ENCODE measurements around the gene DUSP6. TPM values are rescaled to one million over a fixed set of nuclear protein-coding genes. Genes with fewer than 3 reads are reported as not detected.

The DUSP6 gene
- total RNA-seq, 2 donors from 2014 or later: 42.2 to 49.6 TPM

DNA sequence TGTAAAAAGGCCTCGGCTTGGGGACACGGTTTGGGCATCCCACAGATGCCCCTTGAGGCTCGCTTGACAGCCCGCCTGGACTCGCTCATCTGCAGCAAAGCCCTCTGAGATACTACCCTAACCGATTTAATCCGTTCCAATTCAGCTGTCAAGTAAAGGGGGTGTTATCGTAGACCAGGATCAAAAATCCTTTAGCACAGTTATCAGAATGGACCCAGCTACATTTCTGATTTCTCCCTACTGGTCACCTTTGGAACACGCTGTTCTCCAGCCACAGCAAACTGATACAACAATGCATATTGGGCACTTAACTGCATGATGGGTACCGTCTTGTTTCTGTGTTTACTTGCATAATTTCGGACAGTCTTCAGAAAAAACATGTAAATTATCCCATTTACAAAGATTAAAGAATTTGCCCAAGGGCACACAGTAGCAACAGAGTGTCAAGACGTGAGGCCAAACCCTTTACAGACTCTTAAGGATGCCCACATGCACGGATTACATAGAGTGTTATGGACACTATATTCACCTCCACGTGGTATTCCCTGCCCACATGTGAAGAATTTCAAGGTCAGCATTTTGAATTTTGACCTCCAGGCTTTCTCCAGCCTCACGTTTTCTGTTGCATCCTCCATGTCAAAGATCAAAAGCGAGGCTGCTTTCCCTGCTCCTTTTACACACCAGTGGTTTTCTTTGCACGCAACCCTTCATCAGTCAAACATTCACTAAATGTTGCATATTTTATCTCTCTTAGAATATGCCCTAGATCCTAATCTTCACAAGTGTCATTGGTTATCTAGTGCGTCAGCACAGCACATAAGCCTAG, 3.2 kb upstream of the DUSP6 start:
- intact Hi-C loops (cut with DNase I): loop anchor here in 1 of 2 donors (10.0 kb wide), 1 partner anchor 99 kb away; no protein-coding TSS in a partner anchor

DNA sequence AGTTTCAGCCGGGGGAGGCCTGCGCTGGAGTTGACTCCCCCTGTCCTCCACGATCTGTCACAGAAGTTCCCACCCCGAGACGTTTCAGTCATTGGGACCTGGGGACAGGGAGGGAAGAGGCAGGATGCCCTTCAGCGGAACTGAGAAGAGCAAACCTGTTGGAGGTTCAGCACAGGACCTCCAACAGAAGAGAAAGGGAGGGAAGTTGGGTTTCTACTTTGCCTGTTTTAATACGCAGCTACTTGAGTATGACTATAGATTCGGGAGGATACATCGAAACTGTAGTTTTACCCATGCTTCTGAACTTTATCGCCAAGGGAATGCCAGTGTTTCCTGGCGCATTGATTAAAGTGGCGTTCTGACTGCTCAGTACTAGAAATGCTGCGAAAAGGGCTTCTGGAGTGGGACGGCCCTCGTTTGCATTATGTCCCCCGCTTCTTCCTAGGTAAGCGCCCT, 2.3 kb upstream of the DUSP6 start:
- no peak for DNase-seq (ENCODE audit: low spot score)
- intact Hi-C loops (cut with DNase I): loop anchor here (5.0 to 10.0 kb wide), 4 partner anchors 98 to 192 kb away; partner anchors contain the start of gene GALNT4 (in 1 of the 2)

More for the DNA sequence above, 3.2 kb upstream of the DUSP6 start:
- DNase-seq (ENCODE audit: low spot score): no peak

DNA sequence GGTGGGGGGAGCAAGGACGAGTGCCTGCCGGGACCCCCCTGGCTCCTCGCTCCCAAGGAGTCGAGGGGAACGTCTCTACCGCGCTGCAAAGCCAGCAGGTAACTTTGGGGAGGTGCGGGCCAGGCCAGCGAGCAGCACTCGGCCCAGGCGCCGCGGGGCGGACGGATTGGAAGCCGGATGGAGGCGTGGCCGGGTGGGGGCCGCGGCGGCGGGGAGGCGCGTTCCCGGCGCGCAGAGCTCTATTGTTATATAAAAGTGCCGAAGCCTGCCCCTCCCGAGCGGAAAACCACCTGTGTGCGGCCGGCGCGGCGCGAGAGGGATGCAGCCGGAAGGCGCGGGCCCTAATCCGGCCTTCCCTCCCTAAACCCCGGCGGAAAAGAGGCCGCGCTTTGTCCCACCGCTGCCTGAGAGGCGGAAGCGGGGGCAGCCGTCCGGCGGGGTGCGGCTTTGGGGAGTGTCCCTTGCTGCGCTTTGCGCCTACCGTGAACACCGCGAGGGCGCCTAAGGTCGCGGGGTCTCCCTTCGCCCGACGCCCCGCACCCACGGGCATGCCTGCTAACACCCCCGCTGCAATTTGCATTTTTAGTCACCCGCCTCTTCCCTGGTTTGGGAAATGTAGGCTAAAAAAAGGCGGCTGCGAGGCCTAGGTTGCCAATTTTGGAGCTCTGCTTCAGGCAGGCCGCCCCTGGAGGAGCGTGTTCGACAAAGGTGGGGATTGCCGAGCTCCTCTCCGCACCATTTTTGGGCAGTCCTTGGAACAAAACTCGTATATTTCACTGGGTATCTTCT, 1.7 kb upstream of the DUSP6 start:
- peak; percentile 94 for DNase-seq (ENCODE audit: low spot score)
- intact Hi-C loops (cut with DNase I): loop anchor here (5.0 to 10.0 kb wide), 4 partner anchors 98 to 192 kb away; partner anchors contain the start of gene GALNT4 (in 1 of the 2)

DNA sequence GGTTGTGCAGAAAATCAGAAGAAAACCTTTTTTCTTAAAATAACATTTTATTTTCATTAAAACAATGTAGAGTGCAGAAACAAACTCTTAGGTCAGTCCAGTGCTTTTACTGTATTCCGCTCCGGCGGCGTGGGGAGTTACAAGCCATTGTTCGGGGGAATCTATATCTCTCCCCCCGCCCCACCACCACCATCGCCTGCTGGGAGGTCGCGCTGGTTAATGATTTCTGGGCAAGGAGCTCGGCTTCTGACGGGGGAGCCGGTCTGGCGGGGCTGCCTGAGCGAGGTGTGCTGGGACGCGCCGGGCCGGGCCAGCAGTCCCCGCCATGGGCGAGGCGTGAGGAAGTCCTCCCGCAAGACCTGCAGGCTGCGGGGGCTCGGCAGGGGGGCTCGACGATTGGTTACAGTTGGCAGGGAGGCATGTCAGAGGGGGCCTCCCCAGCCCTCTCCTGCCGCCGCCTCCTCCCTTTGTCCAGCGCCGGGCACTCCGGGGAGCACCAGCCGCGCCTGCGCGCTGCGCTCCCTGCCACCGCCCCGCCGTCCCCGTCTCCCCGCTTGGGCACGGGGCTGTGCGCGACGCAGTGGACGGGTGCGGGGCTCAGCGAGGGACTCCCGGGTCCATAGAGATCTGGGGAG, 1.0 kb upstream of the DUSP6 start:
- DNase-seq (ENCODE audit: low spot score): peak; percentile 91
- intact Hi-C loops (cut with DNase I): loop anchor here (5.0 to 10.0 kb wide), 4 partner anchors 99 to 191 kb away; partner anchors contain the start of gene GALNT4 (in 1 of the 2)

GRCh38 chr12:89352242-89352491, 134 bp downstream of the DUSP6 start:
- DNase-seq (ENCODE audit: low spot score): no peak
- intact Hi-C loops (cut with DNase I): loop anchor here (5.0 to 10.0 kb wide), 4 partner anchors 100 to 190 kb away; partner anchors contain the start of gene GALNT4 (in 1 of the 2)

GRCh38 chr12:89351489-89352241, 636 bp downstream of the DUSP6 start:
- intact Hi-C loops (cut with DNase I): loop anchor here (5.0 to 10.0 kb wide), 4 partner anchors 101 to 189 kb away; partner anchors contain the start of gene GALNT4 (in 1 of the 2)
- peak; percentile 86 for DNase-seq (ENCODE audit: low spot score)

DNA sequence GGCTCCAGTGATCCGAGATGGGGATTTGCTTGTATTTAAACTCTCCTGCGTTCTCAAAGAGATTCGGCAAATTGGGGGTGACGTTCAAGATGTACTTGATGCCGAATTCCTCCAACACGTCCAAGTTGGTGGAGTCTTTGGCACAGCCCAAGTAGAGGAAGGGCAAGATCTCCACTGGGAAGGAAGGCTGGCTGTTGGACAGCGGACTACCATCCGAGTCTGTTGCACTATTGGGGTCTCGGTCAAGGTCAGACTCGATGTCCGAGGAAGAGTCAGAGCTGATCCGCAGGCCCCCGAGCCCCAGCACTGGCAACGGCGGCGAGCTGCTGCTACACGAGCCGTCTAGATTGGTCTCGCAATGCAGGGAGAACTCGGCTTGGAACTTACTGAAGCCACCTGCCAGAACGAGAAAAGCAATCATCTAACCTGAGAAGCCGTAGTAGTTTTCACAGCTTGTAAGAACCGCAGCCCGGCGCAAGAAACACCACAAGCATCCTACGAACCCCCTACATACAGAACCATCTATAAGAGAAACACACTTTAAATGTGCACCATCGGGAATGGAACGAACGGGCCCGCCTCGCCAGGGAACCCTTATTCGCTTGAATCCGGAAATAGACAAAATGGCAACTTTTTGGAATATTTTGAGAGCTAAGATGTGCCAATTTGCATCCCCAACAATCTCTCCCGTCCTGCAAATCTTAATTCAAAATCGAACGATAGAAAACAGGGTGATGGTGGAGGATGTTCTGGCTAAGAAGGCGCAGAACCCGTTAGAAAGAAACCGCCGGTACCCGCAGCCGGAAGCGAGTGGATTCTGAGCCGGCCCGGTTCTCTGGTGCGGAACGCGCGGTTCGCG, 1.4 kb downstream of the DUSP6 start:
- DNase-seq (ENCODE audit: low spot score): peak; percentile 84

DNA sequence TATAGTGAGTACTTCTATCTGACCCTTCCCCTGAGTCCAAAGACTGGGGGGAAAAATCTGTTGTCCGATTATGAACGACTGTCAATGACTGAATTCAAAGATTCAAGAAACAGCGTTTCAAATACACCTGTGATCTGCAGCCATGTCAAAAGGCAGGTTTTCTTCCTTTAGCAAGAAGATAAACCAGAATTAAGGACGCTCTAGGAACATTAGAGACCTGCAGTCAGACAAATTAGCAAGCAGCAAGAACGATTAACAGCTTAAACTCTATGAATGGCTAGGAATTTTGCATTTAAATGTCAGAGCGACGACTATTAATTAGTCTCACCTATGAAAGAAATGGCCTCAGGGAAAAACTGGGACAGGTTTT, 2.1 kb downstream of the DUSP6 start:
- no peak for DNase-seq (ENCODE audit: low spot score)
- intact Hi-C loops (cut with DNase I): loop anchor here (5.0 to 10.0 kb wide), 4 partner anchors 102 to 188 kb away; partner anchors contain the start of gene GALNT4 (in 1 of the 2)

More for the DNA sequence above, 1.4 kb downstream of the DUSP6 start:
- intact Hi-C loops (cut with DNase I): loop anchor here (5.0 to 10.0 kb wide), 4 partner anchors 101 to 189 kb away; partner anchors contain the start of gene GALNT4 (in 1 of the 2)

GRCh38 chr12:89349814-89350213, 2.5 kb downstream of the DUSP6 start:
- DNase-seq (ENCODE audit: low spot score): no peak
- intact Hi-C loops (cut with DNase I): loop anchor here (5.0 to 10.0 kb wide), 5 partner anchors 102 to 295 kb away; partner anchors contain the start of gene GALNT4 (in 1 of the 2)

GRCh38 chr12:89348894-89349699, 3.2 kb downstream of the DUSP6 start:
- DNase-seq (ENCODE audit: low spot score): no peak
- intact Hi-C loops (cut with DNase I): loop anchor here in 1 of 2 donors (10.0 kb wide), 1 partner anchor 294 kb away; no protein-coding TSS in a partner anchor

DNA sequence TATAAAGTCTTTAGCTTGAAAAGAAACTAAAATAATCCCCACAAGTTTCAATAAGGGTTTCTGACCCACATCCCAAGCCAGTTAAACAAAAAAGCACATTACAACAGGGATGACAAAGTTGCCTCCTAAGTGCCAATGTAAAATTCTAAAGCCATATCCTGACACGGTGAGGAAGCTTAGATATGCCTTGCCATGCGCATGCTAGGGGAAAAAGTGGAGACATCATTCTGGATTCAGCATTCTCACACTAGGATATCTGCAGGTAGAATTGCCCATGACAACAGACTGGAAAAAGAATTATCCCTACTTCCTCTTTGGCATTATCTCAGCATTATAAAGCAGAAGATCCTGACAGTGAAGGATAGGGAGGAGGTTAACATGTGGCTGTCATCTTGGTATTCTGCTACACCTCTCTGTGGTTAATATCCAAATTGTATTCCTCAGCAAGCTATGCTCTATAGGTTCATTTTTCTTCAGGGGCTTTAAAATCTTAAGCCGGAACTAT, 4.9 kb downstream of the DUSP6 start:
- intact Hi-C loops (cut with DNase I): loop anchor here in 1 of 2 donors (10.0 kb wide), 1 partner anchor 293 kb away; no protein-coding TSS in a partner anchor

DNA sequence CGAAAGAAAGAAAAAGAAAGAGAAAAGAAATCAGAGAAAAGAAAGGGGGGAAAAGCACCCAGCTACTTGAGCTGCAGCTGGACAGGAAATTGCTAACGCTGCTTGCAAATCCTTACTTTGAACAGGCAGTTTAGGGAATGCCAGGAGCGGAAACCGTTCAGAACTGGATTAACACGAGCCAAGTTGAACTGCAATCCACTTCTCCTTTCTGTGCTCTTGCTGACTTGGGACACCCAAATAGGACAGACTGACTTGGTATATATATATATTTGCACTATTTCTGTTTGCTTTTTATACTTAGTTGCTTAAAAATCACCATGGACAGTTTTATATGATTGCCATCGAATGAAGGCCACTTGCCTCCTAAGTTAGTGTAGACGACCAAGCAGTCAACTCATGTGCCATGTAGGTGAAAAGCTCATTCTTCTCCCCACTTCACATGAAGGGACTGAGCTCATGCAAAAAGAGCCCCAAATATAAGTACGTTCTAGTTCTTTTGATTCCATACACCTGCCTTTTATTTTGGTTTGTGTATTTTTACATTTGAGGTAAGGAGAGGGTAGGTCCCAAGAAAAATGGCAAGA, 5.5 kb downstream of the DUSP6 start:
- intact Hi-C loops (cut with DNase I): loop anchor here in 1 of 2 donors (10.0 kb wide), 1 partner anchor 292 kb away; no protein-coding TSS in a partner anchor
- no peak for DNase-seq (ENCODE audit: low spot score)

More for the DNA sequence above, 4.9 kb downstream of the DUSP6 start:
- no peak for DNase-seq (ENCODE audit: low spot score)

- intact Hi-C loops (cut with DNase I): loop anchor here in 1 of 2 donors (10.0 kb wide), 1 partner anchor 291 kb away; no protein-coding TSS in a partner anchor
- no peak for DNase-seq (ENCODE audit: low spot score)
These were observed 6.2 kb downstream of the DUSP6 start for GRCh38 chr12:89345830-89346740.

DNA sequence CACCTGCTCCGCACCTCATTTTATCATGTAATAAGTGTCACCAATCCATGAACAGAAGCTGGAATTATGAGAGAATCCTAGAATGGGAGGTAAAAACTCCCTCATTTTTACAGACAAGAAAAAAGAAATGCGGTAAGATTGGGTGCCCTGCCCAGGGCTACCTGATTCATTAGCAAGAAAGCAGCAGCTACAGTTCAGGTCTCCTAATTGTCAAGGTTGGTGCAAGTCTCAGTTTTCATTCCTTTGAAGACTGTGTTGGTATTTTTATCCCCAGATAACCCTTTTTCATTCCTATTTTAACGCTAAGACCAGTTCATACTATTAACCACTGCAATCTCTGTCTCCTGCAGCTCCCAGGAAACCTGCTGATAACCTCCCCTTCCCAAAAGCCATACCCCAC, 6.9 kb downstream of the DUSP6 start:
- no peak for DNase-seq (ENCODE audit: low spot score)
- intact Hi-C loops (cut with DNase I): loop anchor here in 1 of 2 donors (10.0 kb wide), 1 partner anchor 291 kb away; no protein-coding TSS in a partner anchor

DNA sequence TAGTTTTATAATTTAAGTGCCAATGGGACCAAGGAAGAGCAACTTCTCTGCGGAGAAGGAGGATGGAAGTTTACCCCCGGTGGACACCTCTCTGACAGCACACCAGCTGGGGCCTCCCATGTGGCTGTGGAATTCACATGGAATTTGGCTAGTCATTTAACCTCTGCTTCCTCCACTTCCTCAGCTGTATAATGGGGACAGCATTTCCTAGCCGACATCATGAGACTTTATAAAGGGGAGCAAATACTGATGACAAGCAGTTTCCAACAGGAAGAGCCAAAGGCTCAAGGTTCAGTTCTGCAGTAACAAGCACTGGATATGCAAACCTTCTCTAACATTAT, 7.5 kb downstream of the DUSP6 start:
- intact Hi-C loops (cut with DNase I): loop anchor here in 1 of 2 donors (5.0 to 10.0 kb wide), 2 partner anchors 188 to 290 kb away; no protein-coding TSS in a partner anchor
- DNase-seq (ENCODE audit: low spot score): no peak

Data from posterior vena cava (tissue), 2 donors.